Testis (tissue), 3 donors: Measurements from ENCODE around the gene TRPC1. TPM values are rescaled to one million over a fixed set of nuclear protein-coding genes. Genes with fewer than 3 reads are reported as not detected.

Experiments
- DNase-seq: peaks from one replicate; pipeline ENCODE4 v3.0.0-alpha.2; 2019
- H3K27ac ChIP-seq, 2 donors: fragments of 200-600 bp; sonication (generic); one replicate each; pipeline ENCODE4 v1.5.1; 2019
- H3K27me3 ChIP-seq: fragments of 200-600 bp; sonication (generic); one replicate; pipeline ENCODE4 v1.5.1; 2019
- H3K36me3 ChIP-seq: fragments of 200-600 bp; sonication (generic); one replicate; pipeline ENCODE4 v1.5.1; 2017; ENCODE audit warnings: low read depth; ENCODE audit errors: missing control alignments
- H3K4me1 ChIP-seq: fragments of 200-600 bp; sonication (generic); one replicate; pipeline ENCODE4 v1.5.1; 2019
- H3K4me3 ChIP-seq, 2 donors: fragments of 200-600 bp; sonication (generic); one replicate each; pipeline ENCODE4 v1.5.1; 2017 to 2019
- H3K9me3 ChIP-seq: fragments of 200-600 bp; sonication (generic); one replicate; pipeline ENCODE4 v1.5.1; 2017
- CTCF ChIP-seq, 3 experiments: fragments of 450-650 bp in 2 of 3; fragments of 200-600 bp in 1 of 3; sonication (generic) in 1 of 3; IDR thresholded peaks; one replicate each; pipeline ENCODE4 v1.5.1; 2016 to 2019; ENCODE audit warnings: antibody characterized with exemption in 3 of 3, mild to moderate bottlenecking in 2 of 3, moderate library complexity in 1 of 3
- POLR2A ChIP-seq: fragments of 450-650 bp; IDR thresholded peaks from one replicate; pipeline ENCODE4 v1.6.1; 2017; ENCODE audit warnings: antibody characterized with exemption, mild to moderate bottlenecking, moderate library complexity
- WGBS, 2 donors: methylation state at CpG; one replicate each; pipeline ENCODE4 v1.1.5; 2018; 5-methylcytosine and 5-hydroxymethylcytosine counted together
- intact Hi-C: fragments of 100-400 bp; cut with DNase I; formaldehyde crosslinking; loops from one replicate; pipeline ENCODE4 v1.15.1; 2023; ENCODE audit warnings: low total_unique reads
- polyA plus RNA-seq: library from polyadenylated mRNA; stranded (reverse); fragments of 350-450 nt; fragmentation: Illumina TruSeq; extraction: RNeasy Lipid Tissue Mini Kit (QIAGEN cat#74804); gene quantifications from one replicate; pipeline ENCODE4 v1.2.3, GENCODE V29; 2014; ENCODE audit warnings: low read depth, low replicate concordance; ENCODE audit not compliant: insufficient read depth
- total RNA-seq, 2 donors: library from RNA; depleted of rRNA; stranded (reverse); fragments of >200 nt; gene quantifications; one replicate each; pipeline ENCODE4 v1.2.3, GENCODE V29; 2016

TRPC1 gene
- total and polyA plus RNA-seq, 3 donors from 2014 or later: 9.2 to 24.8 (median 23.1) TPM

GRCh38 chr3:142691527-142691926 lies 32.3 kb upstream of the TRPC1 start:
- Histone ChIP-seq H3K9me3 (no peaks in the 10 kb centered on the region), H3K27ac (no peak overlapping the region), H3K27me3 (no peaks in the 10 kb centered on the region), H3K4me3 (no peak overlapping the region), H3K4me1 (no peaks in the 10 kb centered on the region), H3K36me3 (no peaks in the 10 kb centered on the region)
- TF ChIP-seq POLR2A (no peak), CTCF (IDR thresholded peaks at IDR 0.05) (no peak)
- DNase-seq: no peak
- intact Hi-C loops: no loop called here
- 70 to 83% methylated on average over 2 of the region's 2 CpGs for WGBS, 2 donors

- 73 to 77% methylated on average over 7 of the region's 7 CpGs for WGBS, 2 donors
- H3K4me1 ChIP-seq: no peaks in the 10 kb centered on the region
- no peaks in the 10 kb centered on the region for H3K27me3 ChIP-seq
- no peak for DNase-seq
- H3K27ac ChIP-seq: no peak overlapping the region
- no peak overlapping the region for H3K4me3 ChIP-seq
- H3K36me3 ChIP-seq: no peaks in the 10 kb centered on the region
- TF ChIP-seq POLR2A: no peak
- TF ChIP-seq CTCF (IDR thresholded peaks at IDR 0.05): no peak
- intact Hi-C loops: no loop called here
- no peaks in the 10 kb centered on the region for H3K9me3 ChIP-seq
Measured at GRCh38 chr3:142693136-142693853, 30.5 kb upstream of the TRPC1 start.

GRCh38 chr3:142694225-142694624 lies 29.6 kb upstream of the TRPC1 start:
- no peaks in the 10 kb centered on the region for H3K9me3 ChIP-seq
- H3K27me3 ChIP-seq: no peaks in the 10 kb centered on the region
- WGBS, 2 donors: 90 to 94% methylated on average over 1 of the region's 1 CpG
- DNase-seq: no peak
- H3K4me3 ChIP-seq: no peak overlapping the region
- intact Hi-C loops: no loop called here
- no peaks in the 10 kb centered on the region for H3K4me1 ChIP-seq
- TF ChIP-seq CTCF (IDR thresholded peaks at IDR 0.05) (no peak), POLR2A (no peak)
- H3K27ac ChIP-seq: no peak overlapping the region
- no peaks in the 10 kb centered on the region for H3K36me3 ChIP-seq

GRCh38 chr3:142705198-142705597 lies 18.6 kb upstream of the TRPC1 start:
- no peak for TF ChIP-seq CTCF (IDR thresholded peaks at IDR 0.05)
- no peak for TF ChIP-seq POLR2A
- H3K36me3 ChIP-seq: no peaks in the 10 kb centered on the region
- no peaks in the 10 kb centered on the region for H3K27me3 ChIP-seq
- no peaks in the 10 kb centered on the region for H3K9me3 ChIP-seq
- no peak for DNase-seq
- H3K4me1 ChIP-seq: no peaks in the 10 kb centered on the region
- intact Hi-C loops: no loop called here
- WGBS, 2 donors: 83 to 91% methylated on average over 2 of the region's 2 CpGs
- H3K27ac ChIP-seq: no peak overlapping the region
- no peak overlapping the region for H3K4me3 ChIP-seq
